IMR-90 (cell line): ENCODE results near the gene BCAS3. TPM values are rescaled to one million over a fixed set of nuclear protein-coding genes. Genes with fewer than 3 reads are reported as not detected.

Experiments used
- ATAC-seq: fragments of 200-7000 bp; cut with Tn5 transposase; 2 replicates; pipeline ENCODE4 v1.9.1; 2020; ENCODE audit warnings: low read depth, mild to moderate bottlenecking, moderate library complexity
- BruUV-seq: library from RNA; stranded (reverse); fragments of 400-500 nt; replicated peaks from 2 replicates; lab custom pipeline; 2021; lab: Mats Ljungman, UMichigan
- CTCF ChIA-PET: fragments of 300-600 bp; formaldehyde crosslinking; extraction: SDS; loops from one replicate; lab custom pipeline; 2021; ENCODE audit warnings: antibody characterized with exemption; lab: Yijun Ruan, JAX
- POLR2A ChIA-PET: fragments of 300-600 bp; sonication (Branson Sonifier 250); formaldehyde crosslinking; loops from one replicate; lab custom pipeline; 2022; ENCODE audit warnings: antibody characterized with exemption; ENCODE audit not compliant: unreplicated experiment; lab: Charles Lee
- DNase-seq: peaks from one replicate; pipeline ENCODE4 v3.0.0; 2013
- H2AFZ ChIP-seq: replicated peaks from 2 replicates; pipeline ENCODE3; 2013; ENCODE audit warnings: low read length, mild to moderate bottlenecking; ENCODE audit not compliant: poor library complexity
- H2AK5ac ChIP-seq: 2 replicates; pipeline ENCODE4 v1.6.1; 2013; ENCODE audit warnings: low read depth, low read length, inconsistent platforms
- H2AK9ac ChIP-seq: replicated peaks from 2 replicates; pipeline ENCODE3; 2013; ENCODE audit warnings: mild to moderate bottlenecking, low read depth, low read length, moderate library complexity; ENCODE audit not compliant: poor library complexity
- H2BK120ac ChIP-seq: 2 replicates; pipeline ENCODE4 v1.6.1; 2013; ENCODE audit warnings: low read depth, low read length, inconsistent platforms
- H2BK15ac ChIP-seq: 3 replicates; pipeline ENCODE4 v1.6.1; 2013; ENCODE audit warnings: low read depth, low read length, inconsistent platforms
- H2BK20ac ChIP-seq: 2 replicates; pipeline ENCODE4 v1.6.1; 2013; ENCODE audit warnings: low read depth, mild to moderate bottlenecking, inconsistent platforms, low read length, moderate library complexity
- H2BK5ac ChIP-seq: 2 replicates; pipeline ENCODE4 v1.6.1; 2013; ENCODE audit warnings: mild to moderate bottlenecking, low read depth, low read length, inconsistent platforms; ENCODE audit not compliant: poor library complexity, severe bottlenecking
- H3K14ac ChIP-seq: replicated peaks from 2 replicates; pipeline ENCODE4 v1.6.1; 2013; ENCODE audit warnings: low read depth, low read length, inconsistent platforms
- H3K18ac ChIP-seq: 2 replicates; pipeline ENCODE4 v1.6.1; 2013; ENCODE audit warnings: low read depth, low read length, control low read depth
- H3K23ac ChIP-seq: 2 replicates; pipeline ENCODE4 v1.6.1; 2013; ENCODE audit warnings: low read depth, low read length, inconsistent platforms
- H3K27ac ChIP-seq: 2 replicates; pipeline ENCODE4 v1.5.1; 2013; ENCODE audit warnings: mild to moderate bottlenecking, control low read depth, low read length; ENCODE audit not compliant: insufficient read depth
- H3K27me3 ChIP-seq: 2 replicates; pipeline ENCODE4 v1.6.1; 2013; ENCODE audit warnings: low read length; ENCODE audit not compliant: control insufficient read depth, insufficient read depth
- H3K36me3 ChIP-seq: 2 replicates; pipeline ENCODE4 v1.6.1; 2013; ENCODE audit warnings: low read length, mixed read lengths; ENCODE audit not compliant: control insufficient read depth, insufficient read depth
- H3K4ac ChIP-seq: 2 replicates; pipeline ENCODE4 v1.6.1; 2013; ENCODE audit warnings: low read depth, low read length, inconsistent platforms
- H3K4me1 ChIP-seq: 2 replicates; pipeline ENCODE4 v1.6.1; 2013; ENCODE audit warnings: low read length, mixed read lengths; ENCODE audit not compliant: control insufficient read depth, insufficient read depth
- H3K4me2 ChIP-seq: 2 replicates; pipeline ENCODE4 v1.6.1; 2013; ENCODE audit warnings: low read depth, mild to moderate bottlenecking, control low read depth, low read length, moderate library complexity
- H3K4me3 ChIP-seq: 2 replicates; pipeline ENCODE4 v1.5.1; 2013; ENCODE audit warnings: low read depth, mild to moderate bottlenecking, control low read depth, low read length, moderate library complexity; ENCODE audit not compliant: insufficient read depth
- H3K56ac ChIP-seq: 2 replicates; pipeline ENCODE4 v1.6.1; 2013; ENCODE audit warnings: low read length, inconsistent platforms; ENCODE audit not compliant: insufficient read depth; ENCODE audit errors: extremely low read depth
- H3K79me1 ChIP-seq, 2 experiments: 2 replicates each; pipeline ENCODE4 v1.6.1; 2013; ENCODE audit warnings: low read length in 2 of 2, inconsistent platforms in 1 of 2, low read depth in 1 of 2
- H3K9ac ChIP-seq: 2 replicates; pipeline ENCODE4 v1.6.1; 2013; ENCODE audit warnings: low read depth, low read length, control low read depth
- H3K9me1 ChIP-seq: 2 replicates; pipeline ENCODE4 v1.6.1; 2013; ENCODE audit warnings: low read length, inconsistent platforms; ENCODE audit not compliant: insufficient read depth
- H3K9me3 ChIP-seq: 2 replicates; pipeline ENCODE4 v1.6.1; 2013; ENCODE audit warnings: low read length; ENCODE audit not compliant: control insufficient read depth, insufficient read depth
- H4K20me1 ChIP-seq: 2 replicates; pipeline ENCODE4 v1.6.1; 2013; ENCODE audit warnings: low read length, inconsistent platforms; ENCODE audit not compliant: insufficient read depth
- H4K5ac ChIP-seq: 2 replicates; pipeline ENCODE4 v1.6.1; 2013; ENCODE audit warnings: mild to moderate bottlenecking, low read depth, low read length, control low read depth
- H4K8ac ChIP-seq, 2 experiments: 2 replicates each; pipeline ENCODE4 v1.6.1; 2013; ENCODE audit warnings: low read depth in 2 of 2, low read length in 2 of 2, control low read depth in 1 of 2, inconsistent platforms in 1 of 2
- H4K91ac ChIP-seq: 2 replicates; pipeline ENCODE4 v1.6.1; 2013; ENCODE audit warnings: low read depth, low read length, inconsistent platforms; ENCODE audit not compliant: insufficient read depth
- BHLHE40 ChIP-seq: fragments of 150-350 bp; IDR thresholded peaks from 2 replicates; pipeline ENCODE4 v1.6.1; 2016; ENCODE audit warnings: mild to moderate bottlenecking, low read depth, low read length
- CEBPB ChIP-seq: IDR thresholded peaks from 2 replicates; pipeline ENCODE4 v1.6.1; 2012; ENCODE audit warnings: low read depth, low read length, improper control_type of control experiment
- CHD1 ChIP-seq: IDR thresholded peaks from 2 replicates; pipeline ENCODE4 v1.6.1; 2012; ENCODE audit warnings: low read depth, low read length, improper control_type of control experiment
- CTCF ChIP-seq: conservative IDR thresholded peaks from 2 replicates; pipeline ENCODE4 v1.5.1; 2012; ENCODE audit warnings: mild to moderate bottlenecking, low read depth, low read length, improper control_type of control experiment
- ELK1 ChIP-seq: fragments of 150-350 bp; IDR thresholded peaks from 2 replicates; pipeline ENCODE4 v1.6.1; 2016; ENCODE audit warnings: low read depth, mild to moderate bottlenecking, low read length, moderate library complexity, borderline replicate concordance
- FOS ChIP-seq: fragments of 150-350 bp; IDR thresholded peaks from 2 replicates; pipeline ENCODE4 v1.6.1; 2016; ENCODE audit warnings: low read depth, low read length
- MAFK ChIP-seq: IDR thresholded peaks from 2 replicates; pipeline ENCODE4 v1.6.1; 2012; ENCODE audit warnings: low read depth, low read length, improper control_type of control experiment
- MAZ ChIP-seq: IDR thresholded peaks from 2 replicates; pipeline ENCODE4 v1.6.1; 2012; ENCODE audit warnings: low read depth, mild to moderate bottlenecking, low read length, improper control_type of control experiment, moderate library complexity, borderline replicate concordance
- MXI1 ChIP-seq: IDR thresholded peaks from 2 replicates; pipeline ENCODE4 v1.6.1; 2012; ENCODE audit warnings: low read depth, mild to moderate bottlenecking, low read length, moderate library complexity, borderline replicate concordance
- NFE2L2 ChIP-seq: fragments of 150-350 bp; IDR thresholded peaks from 2 replicates; pipeline ENCODE4 v1.6.1; 2016; ENCODE audit warnings: low read depth, mild to moderate bottlenecking, low read length
- POLR2A ChIP-seq: IDR thresholded peaks from 2 replicates; pipeline ENCODE4 v1.6.1; 2012; ENCODE audit warnings: mild to moderate bottlenecking, low read depth, low read length
- RAD21 ChIP-seq: IDR thresholded peaks from 2 replicates; pipeline ENCODE4 v1.6.1; 2012; ENCODE audit warnings: low read length, improper control_type of control experiment
- RCOR1 ChIP-seq: IDR thresholded peaks from 2 replicates; pipeline ENCODE4 v1.6.1; 2012; ENCODE audit warnings: mild to moderate bottlenecking, low read length, improper control_type of control experiment; ENCODE audit not compliant: insufficient replicate concordance
- RFX5 ChIP-seq: IDR thresholded peaks from 2 replicates; pipeline ENCODE4 v1.8.0; 2012; ENCODE audit warnings: low read depth, mild to moderate bottlenecking, low read length, moderate library complexity
- SMC3 ChIP-seq: fragments of 150-350 bp; IDR thresholded peaks from 2 replicates; pipeline ENCODE4 v1.6.1; 2016; ENCODE audit warnings: low read depth, mild to moderate bottlenecking, antibody characterized with exemption, low read length, moderate library complexity
- USF2 ChIP-seq: fragments of 150-350 bp; IDR thresholded peaks from 2 replicates; pipeline ENCODE4 v1.6.1; 2017; ENCODE audit warnings: mild to moderate bottlenecking, antibody characterized with exemption, low read length, low read depth
- WGBS, 2 experiments: methylation state at CpG; one replicate each; pipeline versions ENCODE4 v1.1.5 to v1.1.7; 2013; ENCODE audit warnings: missing lambda C conversion rate in 2 of 2; ENCODE audit not compliant: insufficient read length in 1 of 2; ENCODE audit errors: extremely low coverage in 2 of 2; 5-methylcytosine and 5-hydroxymethylcytosine counted together
- dilution Hi-C: fragments of 300-500 bp; cut with HindIII; formaldehyde crosslinking; loops from one replicate; pipeline ENCODE4 v1.14.3; 2018; ENCODE audit warnings: low sequenced_read_pairs; ENCODE audit not compliant: unreplicated experiment
- in situ Hi-C: fragments of 300-500 bp; cut with MboI; formaldehyde crosslinking; loops from 3 replicates; pipeline ENCODE4 v1.14.3; 2019; ENCODE audit warnings: low sequenced_read_pairs, inconsistent platforms, mixed read lengths
- intact Hi-C: fragments of 100-400 bp; cut with micrococcal nuclease; formaldehyde crosslinking; loops from 2 replicates; pipeline ENCODE4 v1.10.0; 2022
- polyA plus RNA-seq, 3 experiments: library from polyadenylated mRNA; depleted of rRNA; stranded (reverse); fragments of >200 nt; gene quantifications; 2 replicates each; pipeline ENCODE4 v1.2.3, GENCODE V29; 2012; ENCODE audit warnings: low replicate concordance in 1 of 3
- total RNA-seq: library from RNA; depleted of rRNA; stranded (reverse); fragments of >200 nt; gene quantifications from 2 replicates; pipeline ENCODE4 v1.2.3, GENCODE V29; 2012

Gene BCAS3
- total and polyA plus RNA-seq, 2 of the 4 experiments (the other 2 are of a cell fraction) = 6.3 to 27.1 TPM

- H2AK5ac ChIP-seq = peak overlapping the region; percentile 71; the same call in 1 of the 2 replicates
- no peak for ATAC-seq
- no peak overlapping the region for H3K23ac ChIP-seq
- POLR2A ChIA-PET = no interaction called here
- TF ChIP-seq MAFK (no peak), USF2 (no peak), ELK1 (no peak), MAZ (no peak), RCOR1 (no peak), NFE2L2 (no peak), CTCF (no peak), MXI1 (no peak), BHLHE40 (no peak), RFX5 (no peak), RAD21 (no peak), POLR2A (no peak), FOS (no peak), CEBPB (no peak), CHD1 (no peak), SMC3 (no peak)
- no peaks in the 10 kb centered on the region for H4K20me1 ChIP-seq
- WGBS, 2 experiments = no CpG with 5 or more reads among the region's 2 CpGs
- H2BK20ac ChIP-seq = no peak overlapping the region
- no peak overlapping the region for H3K4ac ChIP-seq
- no peak overlapping the region for H4K5ac ChIP-seq
- H2BK120ac ChIP-seq = no peak overlapping the region
- no peak overlapping the region for H2AK9ac ChIP-seq
- intact Hi-C loops (no loop called here), dilution Hi-C loops (no loop called here), in situ Hi-C loops (no loop called here)
- H2BK15ac ChIP-seq = no peak overlapping the region
- no peak overlapping the region for H3K56ac ChIP-seq
- H3K18ac ChIP-seq = no peak overlapping the region
- DNase-seq = peak; percentile 43
- no peaks in the 10 kb centered on the region for H3K36me3 ChIP-seq
- H3K27ac ChIP-seq = no peak overlapping the region
- H3K4me3 ChIP-seq = no peak overlapping the region
- H2BK5ac ChIP-seq = no peak overlapping the region
- no peaks in the 10 kb centered on the region for H3K79me1 ChIP-seq
- no peaks in the 10 kb centered on the region for H3K4me1 ChIP-seq
- H4K91ac ChIP-seq = no peak overlapping the region
- H3K27me3 ChIP-seq = no peaks in the 10 kb centered on the region
- CTCF ChIA-PET = no interaction called here
- no peaks in the 10 kb centered on the region for H3K9me1 ChIP-seq
- H3K9ac ChIP-seq = no peak overlapping the region
- peaks cover 6% of the 10 kb centered on the region for H3K9me3 ChIP-seq
- H2AFZ ChIP-seq = no peak overlapping the region
- H4K8ac ChIP-seq = peak overlapping the region in 1 of 2 experiments; percentile 22; a peak in 1 of 4 replicates
- no peak overlapping the region for H3K4me2 ChIP-seq
- peak overlapping the region; percentile 3; the same call in 1 of the 2 replicates for H3K14ac ChIP-seq
- no TSS peak for BruUV-seq
Measured at GRCh38 chr17:60959011-60959410, 281.4 kb downstream of the BCAS3 start.
